TTC549 (cell line): Measurements from ENCODE around the gene BEND5.

Source experiments
- FAIRE-seq: peaks from 2 replicates; lab custom pipeline; 2012; peaks lifted over from hg19 to GRCh38; lab: Jason Lieb, UNC

BEND5 gene

GRCh38 chr1:48765335-48765734 is 11.4 kb downstream of the BEND5 start:
- no peak for FAIRE-seq

GRCh38 chr1:48761986-48762385 is 14.7 kb downstream of the BEND5 start:
- no peak for FAIRE-seq

- FAIRE-seq = no peak
Measured at GRCh38 chr1:48761411-48761810, 15.3 kb downstream of the BEND5 start.

GRCh38 chr1:48760857-48761256 is 15.8 kb downstream of the BEND5 start:
- FAIRE-seq = no peak

- no peak for FAIRE-seq
Measured at GRCh38 chr1:48758976-48759375, 17.7 kb downstream of the BEND5 start.

- no peak for FAIRE-seq
Measured at GRCh38 chr1:48757363-48757762, 19.3 kb downstream of the BEND5 start.

- no peak for FAIRE-seq
Measured at GRCh38 chr1:48756683-48757316, 19.9 kb downstream of the BEND5 start.

- no peak for FAIRE-seq
Measured at GRCh38 chr1:48753293-48753692, 23.4 kb downstream of the BEND5 start.

- FAIRE-seq = no peak
Measured at GRCh38 chr1:48750109-48750508, 26.6 kb downstream of the BEND5 start.

GRCh38 chr1:48749068-48749467 is 27.6 kb downstream of the BEND5 start:
- FAIRE-seq = no peak

- no peak for FAIRE-seq
Measured at GRCh38 chr1:48746906-48747305, 29.8 kb downstream of the BEND5 start.

- no peak for FAIRE-seq
Measured at GRCh38 chr1:48744032-48744431, 32.7 kb downstream of the BEND5 start.

GRCh38 chr1:48743480-48743879 is 33.2 kb downstream of the BEND5 start:
- FAIRE-seq = no peak

- FAIRE-seq = no peak
Measured at GRCh38 chr1:48741380-48741779, 35.3 kb downstream of the BEND5 start.

- FAIRE-seq = no peak
Measured at GRCh38 chr1:48740621-48741020, 36.1 kb downstream of the BEND5 start.

GRCh38 chr1:48739091-48739490 is 37.6 kb downstream of the BEND5 start:
- FAIRE-seq = no peak

GRCh38 chr1:48738356-48738755 is 38.3 kb downstream of the BEND5 start:
- no peak for FAIRE-seq

GRCh38 chr1:48735796-48736195 is 40.9 kb downstream of the BEND5 start:
- no peak for FAIRE-seq

GRCh38 chr1:48730164-48730910 is 46.4 kb downstream of the BEND5 start:
- no peak for FAIRE-seq

- FAIRE-seq = no peak
Measured at GRCh38 chr1:48728584-48728983, 48.1 kb downstream of the BEND5 start.

GRCh38 chr1:48726557-48727215 is 50.0 kb downstream of the BEND5 start:
- no peak for FAIRE-seq

- no peak for FAIRE-seq
Measured at GRCh38 chr1:48726139-48726538, 50.6 kb downstream of the BEND5 start.

- no peak for FAIRE-seq
Measured at GRCh38 chr1:48725341-48726046, 51.2 kb downstream of the BEND5 start.
